Panc1 (cell line): ENCODE data around the gene GRM1. TPM values are rescaled to one million over a fixed set of nuclear protein-coding genes. Genes with fewer than 3 reads are reported as not detected.

ENCODE experiments used
- ATAC-seq: fragments of 200-7000 bp; cut with Tn5 transposase; 2 replicates; pipeline ENCODE4 v1.9.1; 2020; ENCODE audit warnings: mild to moderate bottlenecking, moderate library complexity
- BruUV-seq: library from RNA; stranded (reverse); fragments of 400-500 nt; replicated peaks from 2 replicates; lab custom pipeline; 2021; lab: Mats Ljungman, UMichigan
- CTCF ChIA-PET: fragments of 300-600 bp; sonication (Branson Sonifier 250); formaldehyde crosslinking; loops from one replicate; lab custom pipeline; 2022; ENCODE audit warnings: antibody characterized with exemption; lab: Charles Lee
- POLR2A ChIA-PET: fragments of 300-600 bp; sonication (Branson Sonifier 250); formaldehyde crosslinking; loops from one replicate; lab custom pipeline; 2022; ENCODE audit warnings: antibody characterized with exemption; lab: Charles Lee
- DNase-seq: peaks from one replicate; pipeline ENCODE4 v3.0.0-alpha.2; 2010; ENCODE audit warnings: low read depth, low spot score
- H3K27ac ChIP-seq: 2 replicates; pipeline ENCODE4 v1.5.1; 2011; ENCODE audit warnings: mild to moderate bottlenecking, low read length, inconsistent platforms
- H3K27me3 ChIP-seq: fragments of 200-500 bp; sonication (Bioruptor generic); 2 replicates; pipeline ENCODE4 v1.6.0; 2014; ENCODE audit warnings: low read length, inconsistent platforms; ENCODE audit not compliant: control insufficient read depth, insufficient read depth
- H3K36me3 ChIP-seq: fragments of 200-500 bp; sonication (Bioruptor generic); 2 replicates; pipeline ENCODE4 v1.5.1; 2014; ENCODE audit warnings: inconsistent platforms, mild to moderate bottlenecking, low read length, moderate library complexity; ENCODE audit not compliant: control insufficient read depth, insufficient read depth
- H3K4me1 ChIP-seq: 2 replicates; pipeline ENCODE4 v1.5.1; 2011; ENCODE audit warnings: inconsistent platforms, mild to moderate bottlenecking, low read length, moderate library complexity; ENCODE audit not compliant: control insufficient read depth, insufficient read depth
- H3K4me3 ChIP-seq, 2 experiments: 2 replicates each; pipeline ENCODE4 v1.5.1; 2011 to 2012; ENCODE audit warnings: low read depth in 2 of 2, low read length in 2 of 2, mild to moderate bottlenecking in 2 of 2, inconsistent platforms in 1 of 2, moderate library complexity in 1 of 2
- H3K9me3 ChIP-seq: fragments of 200-500 bp; sonication (Bioruptor generic); 2 replicates; pipeline ENCODE4 v1.5.1; 2014; ENCODE audit warnings: low read depth, mild to moderate bottlenecking, inconsistent platforms, low read length, moderate library complexity; ENCODE audit not compliant: control insufficient read depth, insufficient read depth
- CTCF ChIP-seq: fragments of 450-650 bp; IDR thresholded peaks from 2 replicates; pipeline ENCODE4 v1.5.1; 2017; ENCODE audit warnings: mild to moderate bottlenecking
- POLR2AphosphoS5 ChIP-seq: IDR thresholded peaks from 2 replicates; pipeline ENCODE4 v1.6.1; 2012; ENCODE audit warnings: mild to moderate bottlenecking, low read depth, low read length, moderate library complexity
- REST ChIP-seq, 2 experiments: IDR thresholded peaks; 2 replicates each; pipeline ENCODE4 v1.6.1; 2011 to 2012; ENCODE audit warnings: low read depth in 2 of 2, control low read depth in 1 of 2, low read length in 1 of 2, mild to moderate bottlenecking in 1 of 2, moderate library complexity in 1 of 2; ENCODE audit not compliant: insufficient read depth in 1 of 2
- SIN3A ChIP-seq: IDR thresholded peaks from 2 replicates; pipeline ENCODE4 v1.6.1; 2012; ENCODE audit warnings: low read depth, mild to moderate bottlenecking, low read length, moderate library complexity, borderline replicate concordance; ENCODE audit not compliant: insufficient read depth
- TCF7L2 ChIP-seq: IDR thresholded peaks from 2 replicates; pipeline ENCODE4 v1.6.1; 2011; ENCODE audit warnings: mild to moderate bottlenecking, low read depth, low read length, inconsistent platforms
- in situ Hi-C: cut with HindIII; loops from 2 replicates; pipeline ENCODE4 v1.10.0; 2016; ENCODE audit warnings: low sequenced_read_pairs, low pct_unique_long_range_greater_than_20kb
- intact Hi-C: fragments of 100-400 bp; cut with micrococcal nuclease; formaldehyde crosslinking; loops from one replicate; pipeline ENCODE4 v1.10.0; 2022; ENCODE audit not compliant: unreplicated experiment
- total RNA-seq: library from RNA; stranded (reverse); gene quantifications from one replicate; pipeline ENCODE4 v1.2.1, GENCODE V29; 2021; ENCODE audit not compliant: unreplicated experiment

Gene GRM1
- total RNA-seq, 1 experiment from 2014 or later: not detected

GRCh38 chr6:146277142-146277541 is 248.3 kb downstream of the GRM1 start:
- no peak for TF ChIP-seq CTCF
- TF ChIP-seq SIN3A: no peak
- no peak for TF ChIP-seq REST (IDR thresholded peaks at IDR 0.05; ENCODE audit: insufficient read depth in 1 of 2, low read depth in 2 of 2, low read length in 1 of 2)
- TF ChIP-seq TCF7L2: no peak
- no peak for TF ChIP-seq POLR2AphosphoS5
- CTCF ChIA-PET: no interaction called here
- POLR2A ChIA-PET: no interaction called here
- no peaks in the 10 kb centered on the region for H3K27me3 ChIP-seq
- no peak overlapping the region for H3K4me3 ChIP-seq
- BruUV-seq: no TSS peak
- no peak overlapping the region for H3K27ac ChIP-seq
- no peaks in the 10 kb centered on the region for H3K4me1 ChIP-seq
- no peaks in the 10 kb centered on the region for H3K36me3 ChIP-seq
- DNase-seq (no peak), ATAC-seq (no peak)
- H3K9me3 ChIP-seq: no peaks in the 10 kb centered on the region
- intact Hi-C loops: no loop called here
- in situ Hi-C loops: no loop called here

- Histone ChIP-seq H3K4me1 (no peaks in the 10 kb centered on the region), H3K36me3 (no peaks in the 10 kb centered on the region), H3K27ac (no peak overlapping the region), H3K9me3 (no peaks in the 10 kb centered on the region), H3K27me3 (no peaks in the 10 kb centered on the region), H3K4me3 (no peak overlapping the region)
- TF ChIP-seq POLR2AphosphoS5: no peak
- TF ChIP-seq REST (IDR thresholded peaks at IDR 0.05; ENCODE audit: insufficient read depth in 1 of 2, low read depth in 2 of 2, low read length in 1 of 2): no peak
- TF ChIP-seq CTCF: no peak
- TF ChIP-seq TCF7L2: no peak
- in situ Hi-C loops (no loop called here), intact Hi-C loops (no loop called here)
- no TSS peak for BruUV-seq
- CTCF ChIA-PET: no interaction called here
- DNase-seq (no peak), ATAC-seq (no peak)
- POLR2A ChIA-PET: no interaction called here
These were observed 252.9 kb downstream of the GRM1 start for GRCh38 chr6:146281651-146282362.
